Karpas-422 (cell line): ENCODE results near the gene LNP1. TPM values are rescaled to one million over a fixed set of nuclear protein-coding genes. Genes with fewer than 3 reads are reported as not detected.
A peak's percentile ranks its signal among the peaks of the same experiment; 100 is the strongest.

Experiments
- DNase-seq: peaks from one replicate; pipeline ENCODE4 v3.0.0-alpha.2; 2015
- H2AFZ ChIP-seq: fragments of 200-600 bp; sonication (generic); 2 replicates; pipeline ENCODE4 v1.6.1; 2014; ENCODE audit warnings: antibody characterized with exemption, low read length, mixed read lengths
- H3K27ac ChIP-seq: fragments of 200-600 bp; sonication (generic); 2 replicates; pipeline ENCODE4 v1.5.1; 2014; ENCODE audit warnings: mild to moderate bottlenecking, low read length, moderate library complexity
- H3K27me3 ChIP-seq: fragments of 200-600 bp; sonication (generic); 2 replicates; pipeline ENCODE4 v1.6.1; 2014; ENCODE audit warnings: low read length, mixed read lengths
- H3K36me3 ChIP-seq: fragments of 200-600 bp; sonication (generic); 2 replicates; pipeline ENCODE4 v1.6.1; 2014; ENCODE audit warnings: low read length, mixed read lengths; ENCODE audit not compliant: insufficient read depth
- H3K4me1 ChIP-seq: fragments of 200-600 bp; sonication (generic); 2 replicates; pipeline ENCODE4 v1.6.1; 2014; ENCODE audit warnings: mild to moderate bottlenecking, low read length, mixed read lengths
- H3K4me2 ChIP-seq: fragments of 200-600 bp; sonication (generic); 2 replicates; pipeline ENCODE4 v1.6.1; 2014; ENCODE audit warnings: low read length, low read depth, mild to moderate bottlenecking; ENCODE audit not compliant: poor library complexity, severe bottlenecking
- H3K4me3 ChIP-seq: fragments of 200-600 bp; sonication (generic); 2 replicates; pipeline ENCODE4 v1.5.1; 2014; ENCODE audit warnings: mild to moderate bottlenecking, antibody characterized with exemption, low read length, mixed read lengths
- H3K79me2 ChIP-seq: fragments of 200-600 bp; sonication (generic); 2 replicates; pipeline ENCODE4 v1.6.1; 2014; ENCODE audit warnings: mild to moderate bottlenecking, low read length, mixed read lengths
- H3K9ac ChIP-seq: fragments of 200-600 bp; sonication (generic); 2 replicates; pipeline ENCODE4 v1.6.0; 2014; ENCODE audit warnings: low read length
- H3K9me2 ChIP-seq: fragments of 200-600 bp; sonication (generic), shearing (Covaris generic); replicated peaks from 2 replicates; pipeline ENCODE4 v1.6.0; 2014; ENCODE audit warnings: mild to moderate bottlenecking, low read length, moderate library complexity; ENCODE audit not compliant: insufficient read depth
- H3K9me3 ChIP-seq: fragments of 300-700, 200-600 bp; sonication (generic); 2 replicates; pipeline ENCODE4 v1.6.1; 2014; ENCODE audit warnings: low read length, mixed read lengths
- H4K20me1 ChIP-seq: fragments of 200-600 bp; sonication (generic); 2 replicates; pipeline ENCODE4 v1.6.1; 2014; ENCODE audit warnings: mild to moderate bottlenecking, antibody characterized with exemption, low read length, low read depth; ENCODE audit not compliant: insufficient read depth
- total RNA-seq: library from RNA; depleted of rRNA; stranded (reverse); fragments of >200 nt; shearing (Covaris generic); gene quantifications from 2 replicates; pipeline ENCODE4 v1.2.3, GENCODE V29; 2014; ENCODE audit warnings: low replicate concordance

LNP1 gene
- total RNA-seq, 1 experiment from 2014 or later = 6.0 TPM

- Histone ChIP-seq H3K27ac (peak overlapping the region; percentile 72; the same call in 1 of the 2 replicates), H3K4me3 (peak overlapping the region; percentile 96), H2AFZ (no peak overlapping the region), H3K4me1 (peaks cover 42% of the 10 kb centered on the region), H4K20me1 (peaks cover 10% of the 10 kb centered on the region), H3K36me3 (peaks cover 12% of the 10 kb centered on the region), H3K9me3 (peaks cover 10% of the 10 kb centered on the region), H3K27me3 (no peaks in the 10 kb centered on the region), H3K9ac (peak overlapping the region; percentile 92), H3K9me2 (no peaks in the 10 kb centered on the region), H3K4me2 (peak overlapping the region; percentile 94), H3K79me2 (peaks cover 72% of the 10 kb centered on the region)
- no peak for DNase-seq
These were observed 1.6 kb downstream of the LNP1 start for GRCh38 chr3:100402891-100403290.

- H3K4me1 ChIP-seq = peaks cover 39% of the 10 kb centered on the region
- H3K27ac ChIP-seq = no peak overlapping the region
- peak overlapping the region; percentile 94 for H3K4me2 ChIP-seq
- H3K9me3 ChIP-seq = peaks cover 10% of the 10 kb centered on the region
- H3K27me3 ChIP-seq = no peaks in the 10 kb centered on the region
- H3K9me2 ChIP-seq = no peaks in the 10 kb centered on the region
- DNase-seq = no peak
- peaks cover 72% of the 10 kb centered on the region for H3K79me2 ChIP-seq
- peak overlapping the region; percentile 96 for H3K4me3 ChIP-seq
- no peak overlapping the region for H2AFZ ChIP-seq
- peaks cover 13% of the 10 kb centered on the region for H3K36me3 ChIP-seq
- H4K20me1 ChIP-seq = peaks cover 10% of the 10 kb centered on the region
- peak overlapping the region; percentile 92; the same call in 1 of the 2 replicates for H3K9ac ChIP-seq
These were observed 2.3 kb downstream of the LNP1 start for GRCh38 chr3:100403362-100404249.

GRCh38 chr3:100404250-100404548 lies 2.9 kb downstream of the LNP1 start:
- H3K9me3 ChIP-seq = peaks cover 10% of the 10 kb centered on the region
- no peak overlapping the region for H3K9ac ChIP-seq
- peaks cover 12% of the 10 kb centered on the region for H3K36me3 ChIP-seq
- H3K27me3 ChIP-seq = no peaks in the 10 kb centered on the region
- no peak overlapping the region for H3K27ac ChIP-seq
- H3K4me2 ChIP-seq = peak overlapping the region; percentile 94
- H3K4me3 ChIP-seq = peak overlapping the region; percentile 96
- no peak overlapping the region for H2AFZ ChIP-seq
- no peaks in the 10 kb centered on the region for H3K9me2 ChIP-seq
- peaks cover 10% of the 10 kb centered on the region for H4K20me1 ChIP-seq
- peaks cover 33% of the 10 kb centered on the region for H3K4me1 ChIP-seq
- peaks cover 69% of the 10 kb centered on the region for H3K79me2 ChIP-seq
- no peak for DNase-seq

GRCh38 chr3:100407164-100407563 lies 5.8 kb downstream of the LNP1 start:
- DNase-seq = no peak
- Histone ChIP-seq H3K27me3 (no peaks in the 10 kb centered on the region), H3K27ac (no peak overlapping the region), H3K79me2 (peaks cover 45% of the 10 kb centered on the region), H4K20me1 (no peaks in the 10 kb centered on the region), H3K9me3 (peaks cover 10% of the 10 kb centered on the region), H3K4me3 (no peak overlapping the region), H3K4me2 (no peak overlapping the region), H3K36me3 (peaks cover 18% of the 10 kb centered on the region), H3K9me2 (no peaks in the 10 kb centered on the region), H2AFZ (no peak overlapping the region), H3K9ac (no peak overlapping the region), H3K4me1 (peaks cover 21% of the 10 kb centered on the region)

GRCh38 chr3:100407977-100408532 lies 6.7 kb downstream of the LNP1 start:
- Histone ChIP-seq H3K4me2 (no peak overlapping the region), H3K79me2 (peaks cover 36% of the 10 kb centered on the region)

GRCh38 chr3:100411091-100411982 lies 10.0 kb downstream of the LNP1 start:
- Histone ChIP-seq H3K4me2 (no peak overlapping the region), H3K27ac (no peak overlapping the region), H3K4me1 (no peaks in the 10 kb centered on the region), H3K9me3 (peaks cover 10% of the 10 kb centered on the region), H2AFZ (no peak overlapping the region), H3K36me3 (peaks cover 18% of the 10 kb centered on the region), H4K20me1 (no peaks in the 10 kb centered on the region), H3K9me2 (no peaks in the 10 kb centered on the region), H3K4me3 (no peak overlapping the region), H3K9ac (no peak overlapping the region), H3K27me3 (no peaks in the 10 kb centered on the region), H3K79me2 (peaks cover 14% of the 10 kb centered on the region)
- no peak for DNase-seq

More at GRCh38 chr3:100407977-100408532, 6.7 kb downstream of the LNP1 start:
- no peaks in the 10 kb centered on the region for H3K9me2 ChIP-seq
- no peak for DNase-seq
- peaks cover 18% of the 10 kb centered on the region for H3K36me3 ChIP-seq
- no peak overlapping the region for H3K9ac ChIP-seq
- no peak overlapping the region for H2AFZ ChIP-seq
- no peaks in the 10 kb centered on the region for H4K20me1 ChIP-seq
- H3K9me3 ChIP-seq = peaks cover 10% of the 10 kb centered on the region
- no peak overlapping the region for H3K27ac ChIP-seq
- no peaks in the 10 kb centered on the region for H3K27me3 ChIP-seq
- H3K4me3 ChIP-seq = no peak overlapping the region
- H3K4me1 ChIP-seq = peaks cover 12% of the 10 kb centered on the region

DNA sequence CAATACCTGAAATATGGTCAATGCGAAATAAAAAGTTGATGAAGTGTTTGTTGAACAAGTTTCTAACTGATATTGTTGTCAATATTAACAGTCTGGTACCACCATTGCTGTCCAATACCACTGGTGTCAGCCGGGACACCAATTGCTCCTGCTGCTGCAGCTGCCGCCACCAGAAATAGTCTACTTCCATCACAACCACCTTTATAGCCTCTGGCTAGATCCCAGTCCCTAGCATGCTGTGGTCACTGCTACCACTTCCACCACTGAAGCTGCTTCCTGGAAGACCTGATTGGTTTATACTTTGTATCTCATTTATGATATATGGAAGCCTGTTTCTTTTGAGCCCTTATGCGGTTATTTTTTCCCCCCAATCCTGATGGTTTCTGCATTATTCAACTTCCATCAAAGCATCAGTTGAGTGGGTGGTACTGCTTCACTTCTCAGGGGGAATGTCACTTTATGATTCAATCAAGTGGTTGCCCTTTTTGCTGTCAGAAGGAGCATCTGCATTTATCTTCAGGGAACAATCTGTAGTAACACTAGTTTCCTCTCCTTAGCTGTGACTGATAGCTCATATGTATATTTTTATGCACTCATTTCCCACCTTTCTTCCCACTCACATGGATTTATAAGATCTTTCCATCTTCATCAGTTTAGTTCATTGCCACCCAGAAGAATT lies 11.7 kb downstream of the LNP1 start:
- peaks cover 8% of the 10 kb centered on the region; the same call in 1 of the 2 replicates for H3K79me2 ChIP-seq
- H3K9me3 ChIP-seq = no peaks in the 10 kb centered on the region
- H3K4me2 ChIP-seq = no peak overlapping the region
- no peaks in the 10 kb centered on the region for H3K27me3 ChIP-seq
- H3K4me3 ChIP-seq = no peak overlapping the region
- H3K9me2 ChIP-seq = no peaks in the 10 kb centered on the region
- peaks cover 8% of the 10 kb centered on the region; the same call in 1 of the 2 replicates for H3K36me3 ChIP-seq
- no peak overlapping the region for H2AFZ ChIP-seq
- H3K4me1 ChIP-seq = no peaks in the 10 kb centered on the region
- no peak overlapping the region for H3K27ac ChIP-seq
- no peak overlapping the region for H3K9ac ChIP-seq
- no peak for DNase-seq
- no peaks in the 10 kb centered on the region for H4K20me1 ChIP-seq
